Activated CD8-positive, alpha-beta memory T cell treated with anti-CD3 and anti-CD28 coated beads for 24 hours (primary cell): ENCODE data around the gene LTBP3.
"Not testable (repeated sequence)": the region's sequence is repeated elsewhere in the genome, so short reads cannot be mapped to it uniquely, and the experiment has no call there.

Experiments used
- DNase-seq: peaks from one replicate; pipeline ENCODE4 v3.0.0-alpha.2; 2020

Gene LTBP3

DNA sequence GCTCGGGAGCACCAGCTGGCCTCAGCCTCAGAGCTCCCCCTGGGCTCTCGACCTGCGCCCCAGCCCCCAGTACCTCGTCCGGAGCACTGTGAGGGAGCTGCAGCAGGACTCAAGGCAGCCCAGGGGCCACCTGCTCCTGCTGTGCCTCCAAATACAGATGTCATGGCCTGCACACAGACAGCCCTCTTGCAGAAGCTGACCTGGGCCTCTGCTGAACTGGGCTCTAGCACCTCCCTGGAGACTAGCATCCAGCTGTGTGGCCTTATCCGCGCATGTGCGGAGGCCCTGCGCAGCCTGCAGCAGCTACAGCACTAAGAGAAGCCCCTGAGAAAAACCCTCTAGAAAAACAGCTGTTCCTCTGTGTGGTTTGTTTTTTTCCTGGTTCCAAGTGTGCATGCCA, 13.3 kb upstream of the LTBP3 start:
- DNase-seq, result no peak

DNA sequence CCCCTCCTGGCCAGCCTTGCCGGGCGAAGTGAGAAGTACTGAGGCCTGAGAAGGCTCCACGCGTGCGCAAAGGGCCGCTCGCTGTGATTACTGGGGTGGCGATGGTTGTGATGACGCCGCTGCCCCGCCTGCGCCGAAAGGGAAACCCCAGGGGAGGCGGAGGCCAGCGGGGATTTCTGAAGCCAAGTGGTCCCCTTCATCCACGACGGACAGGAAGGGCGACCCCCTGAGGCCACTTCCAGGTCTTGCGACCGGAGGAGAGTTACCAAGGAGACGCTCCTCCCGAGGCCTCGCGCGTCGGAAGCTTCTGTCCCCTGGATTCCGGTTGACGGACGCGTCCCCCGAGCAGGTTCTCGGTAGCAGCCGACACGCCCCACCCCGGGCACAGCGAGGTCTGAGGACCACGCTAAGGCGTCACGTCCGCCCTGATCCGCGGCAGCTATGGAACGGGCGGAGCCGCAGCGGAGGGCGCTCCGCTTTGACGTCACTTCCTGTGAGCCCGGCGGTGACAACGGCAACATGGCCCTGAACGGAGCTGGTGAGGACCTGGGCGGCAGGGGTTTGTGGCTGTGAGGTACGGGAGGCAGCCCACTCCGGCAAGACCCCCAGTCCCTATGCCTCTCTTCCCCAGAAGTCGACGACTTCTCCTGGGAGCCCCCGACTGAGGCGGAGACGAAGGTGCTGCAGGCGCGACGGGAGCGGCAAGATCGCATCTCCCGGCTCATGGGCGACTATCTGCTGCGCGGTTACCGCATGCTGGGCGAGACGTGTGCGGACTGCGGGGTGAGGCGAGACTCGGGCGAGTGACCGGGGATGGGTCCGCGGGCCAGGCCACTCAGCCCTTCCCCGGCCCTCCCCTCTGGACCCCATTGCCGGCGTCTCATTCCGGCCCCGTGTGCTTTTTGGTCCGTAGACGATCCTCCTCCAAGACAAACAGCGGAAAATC, 12.1 kb upstream of the LTBP3 start, which contains the start of gene ZNRD2:
Gene ZNRD2, plus strand, starts transcription at position 505 of the 946 bp plus-strand sequence. Its CDS starts 15 bp downstream, at position 520.
- DNase-seq, result peak; percentile 98

DNA sequence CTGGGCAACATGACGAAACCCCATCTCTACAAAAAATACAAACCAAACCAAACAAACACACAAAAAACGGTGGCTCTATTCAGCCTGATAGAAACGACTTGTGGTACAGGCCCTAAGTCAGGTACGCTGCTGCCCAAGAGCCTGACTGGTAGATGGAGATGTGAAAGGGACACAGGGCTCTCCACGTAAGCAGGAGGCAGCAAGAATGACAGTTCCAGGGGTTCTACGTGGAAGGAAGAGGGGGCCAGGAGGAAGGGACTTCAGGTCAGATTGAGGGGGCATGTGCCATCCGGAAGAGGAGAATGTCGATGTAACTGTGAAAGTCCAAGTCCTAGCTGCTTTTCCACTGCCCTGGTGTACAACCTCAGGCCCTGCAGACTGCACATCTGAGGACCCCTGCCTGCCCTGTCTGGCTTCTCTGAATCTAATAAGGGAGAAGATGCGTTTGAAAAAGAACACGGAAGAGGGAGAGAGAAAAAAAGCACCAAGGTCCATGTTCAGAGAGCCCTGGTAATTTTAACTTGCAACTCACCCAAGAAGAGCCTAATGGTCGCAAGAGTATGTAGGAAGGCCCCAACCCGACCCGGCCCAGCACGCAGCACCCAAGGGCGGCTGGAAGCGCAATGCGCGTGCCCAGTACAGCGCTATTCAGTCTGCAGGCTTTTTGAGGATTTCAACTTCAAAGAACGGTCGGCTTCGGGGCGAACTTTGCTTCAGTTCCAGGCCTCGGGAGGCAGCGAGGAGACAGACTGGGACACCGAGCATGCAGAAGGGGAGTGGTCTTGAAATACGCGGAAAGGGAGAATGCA, 11.2 kb upstream of the LTBP3 start:
- DNase-seq, result no peak

DNA sequence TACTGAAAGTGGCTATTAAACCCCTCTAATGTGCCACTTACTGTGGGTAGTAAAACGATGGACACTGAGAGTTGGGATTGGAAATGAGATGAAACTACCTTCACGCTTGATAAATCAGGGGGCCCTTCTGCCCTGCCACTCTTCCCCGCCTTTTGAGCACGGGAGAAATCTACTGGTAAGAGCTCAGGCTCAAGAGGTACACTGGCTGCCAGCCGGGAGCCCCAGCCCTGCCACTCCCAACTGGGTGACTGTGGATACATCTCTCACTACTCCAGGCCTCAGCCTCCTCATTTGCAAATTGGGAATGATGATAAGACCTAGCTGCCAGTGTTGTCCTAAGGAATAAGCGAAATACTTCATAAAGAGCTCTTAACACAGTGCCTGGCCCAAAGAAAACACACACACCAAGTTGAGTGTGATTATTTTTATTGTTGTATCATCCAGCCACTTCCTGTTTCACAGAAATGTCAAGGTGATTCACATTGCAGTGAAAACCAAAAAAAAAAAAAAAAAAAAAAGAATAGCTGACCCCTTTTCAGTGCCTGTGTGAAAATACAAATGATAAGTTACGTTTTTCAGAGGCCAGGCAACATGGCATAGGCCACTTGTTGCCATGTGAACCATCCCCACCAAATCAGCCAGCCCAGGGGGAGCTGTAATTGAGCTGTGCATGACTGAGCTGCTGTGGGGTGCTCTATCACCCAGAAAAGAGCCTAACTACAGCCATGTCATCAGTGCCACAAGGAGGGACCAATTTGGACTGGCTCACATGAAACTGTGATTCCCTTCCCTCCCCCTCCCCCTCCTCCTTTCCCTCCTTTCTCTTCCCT, 7.7 kb upstream of the LTBP3 start:
- DNase-seq, result no peak

DNA sequence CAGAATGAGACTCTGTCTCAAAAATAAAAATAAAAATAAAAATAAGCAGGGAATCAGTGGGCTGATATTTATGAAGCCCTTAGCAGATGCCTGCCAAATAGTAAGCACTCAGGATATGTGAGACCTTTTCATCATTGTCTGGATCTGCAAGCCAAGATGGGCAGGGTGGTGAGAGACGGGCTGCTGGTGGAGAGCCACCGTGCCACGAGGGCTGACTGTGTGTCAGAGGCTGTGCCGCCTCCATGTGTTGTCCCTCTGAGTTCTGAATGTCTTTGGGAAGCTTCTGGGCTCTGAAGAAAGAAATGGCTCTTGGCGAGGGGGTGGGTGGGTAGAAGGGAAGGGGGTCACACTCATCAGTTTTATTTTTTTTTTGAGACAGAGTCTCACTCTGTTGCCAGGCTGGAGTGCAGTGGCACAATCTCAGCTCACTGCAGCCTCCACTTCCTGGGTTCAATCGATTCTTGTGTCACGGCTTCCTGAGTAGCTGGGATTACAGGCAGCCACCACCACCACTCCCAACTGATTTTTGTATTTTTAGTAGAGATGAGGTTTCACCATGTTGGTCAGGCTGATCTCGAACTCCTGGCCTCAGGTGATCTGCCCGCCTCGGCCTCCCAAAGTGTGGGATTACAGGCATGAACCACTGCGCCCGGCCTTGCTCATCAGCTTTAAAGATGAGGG, 6.9 kb upstream of the LTBP3 start:
- DNase-seq, result not testable (repeated sequence)

DNA sequence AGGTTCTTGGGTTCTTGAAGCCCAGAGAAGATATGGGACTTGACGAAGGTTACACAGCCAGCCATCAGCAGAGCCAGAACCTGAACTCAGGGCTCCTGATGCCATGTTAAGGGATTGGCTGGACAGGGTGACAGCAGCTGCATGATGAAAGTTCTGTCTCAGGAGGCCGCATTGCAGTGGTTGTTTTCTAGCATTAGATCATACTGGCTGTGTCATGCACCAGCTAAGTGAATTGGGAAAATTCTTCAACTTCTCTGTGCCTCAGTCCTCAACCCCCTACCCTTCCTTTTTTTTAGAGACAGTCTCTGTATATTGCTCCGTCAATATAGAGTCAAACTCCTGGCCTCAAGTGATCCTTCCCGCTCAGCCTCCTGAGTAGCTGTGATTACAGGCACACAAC, 5.4 kb upstream of the LTBP3 start:
- no peak for DNase-seq

DNA sequence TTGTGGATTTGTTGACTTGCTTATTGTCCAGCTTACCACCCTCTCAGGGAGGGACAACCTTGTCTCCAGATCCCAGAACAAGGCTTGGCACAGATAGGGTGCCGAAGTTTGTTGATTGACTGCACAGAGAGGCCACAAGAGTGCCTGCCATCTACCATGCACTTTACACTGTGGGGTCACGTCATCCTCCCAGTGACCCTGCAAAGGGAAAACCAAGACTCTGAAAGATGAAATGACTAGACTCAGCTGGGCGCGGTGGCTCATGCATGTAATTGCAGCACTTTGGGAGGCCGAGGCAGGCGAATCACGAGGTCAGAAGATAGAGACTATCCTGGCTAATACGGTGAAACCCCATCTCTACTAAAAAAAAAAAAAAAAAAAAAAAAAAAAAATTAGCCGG, 4.6 kb upstream of the LTBP3 start:
- no peak for DNase-seq

DNA sequence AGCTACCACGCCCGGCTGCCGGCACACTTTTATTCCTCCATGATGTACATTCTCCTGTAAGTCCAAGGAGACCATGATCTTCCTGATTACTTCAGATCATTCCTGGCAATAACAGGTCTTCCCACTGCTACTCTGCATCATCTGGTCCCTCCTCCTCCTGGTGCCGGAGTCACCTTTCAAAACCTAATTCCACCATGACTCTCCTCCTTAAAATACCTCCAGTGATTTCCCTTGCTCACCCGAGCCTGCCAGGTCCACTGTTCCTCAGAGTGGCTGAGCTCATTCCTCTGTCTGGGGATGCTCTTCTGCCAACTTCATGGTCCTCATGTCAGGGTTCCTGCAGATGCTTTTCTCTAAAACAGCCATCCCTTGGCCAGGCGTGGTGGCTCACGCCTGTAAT, 3.9 kb upstream of the LTBP3 start:
- DNase-seq, result no peak

DNA sequence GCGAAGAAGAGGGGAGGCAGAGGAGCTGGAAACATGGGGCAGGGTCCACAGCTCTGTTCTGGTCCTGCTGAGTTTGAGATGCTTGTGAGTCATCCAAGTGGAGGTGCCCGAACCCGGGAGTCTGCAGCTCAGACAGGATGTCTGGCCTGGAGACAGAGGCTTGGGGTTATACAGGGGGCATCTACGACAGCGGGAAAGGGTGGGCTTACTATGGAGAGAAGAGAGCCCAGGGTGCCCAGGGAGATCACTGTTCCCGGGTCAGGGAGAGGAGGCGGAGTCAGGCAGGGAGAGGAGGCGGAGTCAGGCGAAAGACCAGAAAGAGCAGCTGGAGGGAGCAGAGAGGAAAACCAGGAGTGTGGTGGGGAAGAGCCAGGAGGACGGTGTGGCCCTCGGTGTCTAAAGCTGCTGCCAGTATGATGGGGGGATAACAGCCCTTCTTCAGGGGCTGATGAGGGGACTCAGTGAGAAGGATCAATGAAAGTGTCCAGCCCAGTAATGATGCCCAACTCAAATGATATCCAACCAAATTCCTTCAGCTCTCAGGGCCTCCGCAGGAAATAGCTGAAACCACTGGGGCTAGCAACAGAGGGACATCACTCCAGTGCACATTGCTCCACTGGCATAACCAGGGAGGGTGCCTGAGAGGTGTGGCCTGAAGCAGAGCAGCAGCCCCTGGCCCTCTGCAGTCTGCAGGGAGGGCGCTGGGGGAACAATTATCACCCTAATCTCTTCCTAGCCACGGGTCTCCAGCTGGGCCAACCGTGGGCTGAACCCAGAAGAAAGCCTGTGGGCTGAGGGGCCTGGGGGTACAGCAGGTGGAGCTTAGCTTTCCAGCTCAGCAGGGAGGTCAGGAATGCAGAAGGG, 2.6 kb upstream of the LTBP3 start:
- no peak for DNase-seq

DNA sequence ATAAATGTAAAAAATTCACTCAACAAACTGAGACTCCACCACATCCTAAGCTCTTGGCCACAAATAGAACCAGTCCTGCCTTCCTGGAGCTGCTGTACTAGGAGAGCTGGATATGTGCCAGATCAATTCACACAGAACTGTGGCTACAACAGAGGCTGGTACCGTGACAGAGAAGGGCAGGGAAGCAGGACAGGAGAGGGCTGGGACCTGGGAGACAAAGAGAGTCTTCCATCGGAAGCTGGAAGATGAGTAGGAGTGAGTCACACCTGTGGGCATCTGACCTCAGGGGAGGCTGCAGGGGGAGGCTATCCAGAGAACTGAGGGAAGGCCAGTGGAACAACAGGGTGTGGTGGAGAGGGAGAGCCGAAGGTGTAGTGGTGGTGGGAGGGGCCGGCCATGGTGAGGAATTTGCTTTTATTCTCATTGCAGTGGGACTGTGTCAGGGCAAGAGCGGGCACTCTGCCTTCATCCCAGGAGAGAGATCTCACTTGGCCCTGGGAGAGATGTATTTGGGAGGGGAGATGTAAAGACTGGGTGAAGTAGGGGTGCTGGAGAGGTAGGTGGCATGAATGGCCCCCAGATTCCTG, 1.9 kb upstream of the LTBP3 start:
- DNase-seq, result no peak

DNA sequence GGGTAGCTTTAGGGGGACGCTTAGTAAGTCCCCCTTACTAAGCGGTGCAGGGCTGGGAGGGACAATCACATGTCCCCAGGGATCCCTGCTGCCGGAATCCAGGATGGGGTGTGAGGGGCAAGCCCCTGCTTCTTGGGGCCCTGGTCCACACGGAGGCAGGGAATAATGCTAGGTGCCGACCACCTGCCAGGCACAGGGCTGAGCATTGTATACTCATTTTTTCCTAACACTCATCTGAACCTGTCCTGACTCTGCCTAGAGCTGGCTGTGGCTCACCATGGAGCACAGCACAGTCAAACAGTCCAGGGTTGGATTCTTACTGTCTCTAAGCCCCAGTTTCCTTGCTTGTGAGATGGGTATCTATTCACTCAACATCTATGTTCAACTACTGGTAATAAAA, 1.4 kb upstream of the LTBP3 start:
- DNase-seq, result peak; percentile 58

DNA sequence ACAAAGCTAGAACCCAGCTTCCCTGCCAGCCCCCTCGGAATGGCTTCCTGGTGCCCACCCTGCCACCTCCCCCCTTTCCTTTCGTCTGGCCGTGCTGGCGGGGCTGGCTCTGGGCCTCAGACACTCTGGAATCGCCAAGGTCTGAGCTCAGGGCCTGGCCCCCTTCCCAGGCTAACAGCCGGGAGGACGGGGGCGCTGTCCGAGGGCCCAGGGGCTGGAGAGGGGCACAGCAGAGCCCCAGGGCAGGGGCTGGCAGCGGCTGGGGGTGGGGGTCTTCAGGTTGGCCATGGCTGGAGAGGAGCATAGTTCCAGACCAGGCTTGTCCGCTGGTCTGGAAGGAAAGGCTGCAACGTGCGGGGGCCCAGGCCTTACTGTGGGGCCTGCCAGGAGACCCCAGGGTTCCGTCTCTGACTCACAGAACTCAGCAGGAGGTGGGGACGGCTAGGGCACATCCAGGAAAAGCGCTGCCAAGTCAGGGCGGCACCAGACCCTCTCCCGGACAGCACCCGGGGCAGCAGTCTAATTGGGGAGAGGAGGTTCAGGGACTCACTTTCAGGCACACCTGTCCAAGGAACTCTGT, 861 bp upstream of the LTBP3 start:
- DNase-seq, result peak; percentile 69

DNA sequence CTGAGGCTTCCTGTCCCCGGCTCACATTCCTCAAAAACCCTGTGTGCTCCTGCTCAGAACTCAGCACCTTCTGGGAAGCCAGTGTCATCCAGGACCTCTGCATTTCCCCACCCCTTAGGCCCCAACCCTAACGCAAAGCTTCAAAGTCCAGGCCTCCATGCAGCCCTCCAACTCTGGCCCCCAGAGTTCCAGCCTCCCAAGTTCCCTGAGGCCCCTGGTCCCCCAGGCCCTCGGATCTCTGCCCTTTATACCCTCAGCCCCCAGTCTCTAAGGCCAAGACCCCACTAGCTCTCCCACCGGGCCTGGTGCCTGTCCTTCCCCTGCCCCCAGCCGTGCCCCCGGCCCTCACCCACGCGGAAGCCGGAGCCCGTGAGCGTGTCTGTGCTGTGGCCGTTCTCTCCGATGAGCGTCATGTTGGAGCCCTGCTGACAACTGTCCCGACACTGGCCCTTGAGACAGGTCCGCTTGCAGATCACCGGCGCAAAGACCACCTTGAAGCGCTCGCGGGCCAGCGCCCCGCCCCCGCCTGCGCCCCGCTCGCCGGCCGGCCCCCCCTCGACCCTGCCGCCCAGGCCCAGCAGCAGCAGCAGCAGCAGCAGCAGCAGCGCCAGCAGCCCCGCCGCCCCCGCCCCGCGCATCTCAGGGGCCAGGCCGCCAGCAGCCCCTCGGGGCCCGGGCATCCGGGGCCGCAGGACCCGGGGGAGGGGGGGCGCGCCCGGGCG, 718 bp downstream of the LTBP3 start:
- no peak for DNase-seq

DNA sequence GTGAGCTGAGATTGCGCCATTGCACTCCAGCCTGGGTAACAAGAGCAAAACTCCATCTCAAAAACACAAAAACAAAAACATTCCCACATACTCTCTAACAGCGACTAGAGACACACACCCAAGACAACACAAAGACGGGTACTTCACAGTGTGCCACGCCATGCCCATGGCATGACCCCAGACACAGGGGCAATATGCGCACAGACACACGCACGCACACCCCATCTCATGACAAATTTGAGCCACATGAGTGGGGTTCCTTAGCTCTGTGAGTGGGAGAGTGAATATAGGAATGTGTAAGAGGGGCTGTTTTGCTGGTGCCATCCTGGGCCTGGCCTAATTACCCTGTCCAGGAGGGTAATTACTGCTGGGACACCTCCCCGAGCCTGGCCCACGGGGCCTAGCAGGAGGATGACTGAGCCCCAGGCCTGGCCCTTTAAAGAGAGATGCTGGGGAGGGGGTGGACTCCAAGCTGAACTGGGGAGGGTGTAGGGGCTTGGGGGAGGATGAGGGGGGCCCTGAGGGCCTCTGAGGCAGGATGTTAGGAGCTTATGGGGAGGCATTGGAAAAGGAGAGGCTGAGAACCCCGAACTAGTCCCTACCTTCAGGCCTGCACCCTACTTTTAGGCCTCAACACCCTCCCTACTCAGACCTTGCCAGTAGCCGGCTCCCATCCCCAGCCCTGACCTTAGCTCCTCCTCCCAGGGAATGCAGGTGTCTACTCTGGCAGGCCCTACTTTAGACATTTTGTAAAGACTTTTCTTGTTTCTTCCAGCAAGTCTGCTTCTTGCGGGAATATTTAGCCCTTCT, 1.5 kb downstream of the LTBP3 start:
- DNase-seq, result no peak

DNA sequence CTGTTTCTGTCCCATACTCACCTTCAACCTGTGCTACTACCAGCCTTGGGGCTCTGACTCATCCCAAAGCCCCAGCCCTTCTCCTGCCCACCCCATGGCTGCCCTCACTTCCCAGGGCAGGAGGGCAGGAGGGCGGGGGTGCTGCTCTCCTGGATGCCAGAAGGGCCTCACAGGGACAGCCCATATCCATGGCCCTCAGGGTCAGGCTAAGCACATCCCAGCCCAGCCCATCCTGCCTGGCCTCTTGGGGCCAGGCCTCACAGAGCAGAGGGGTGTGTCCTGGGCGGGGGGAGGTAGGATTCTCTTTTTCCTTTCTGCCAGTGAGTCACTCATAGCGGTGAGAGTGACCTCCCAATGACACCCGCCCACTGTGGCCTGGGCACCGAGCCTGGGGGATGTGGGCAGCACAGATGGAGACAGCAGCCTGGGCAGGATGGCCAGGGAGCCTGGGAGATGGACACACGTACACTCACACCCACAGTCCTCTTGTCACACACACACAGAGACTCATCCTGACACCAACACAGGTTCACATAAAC, 2.4 kb downstream of the LTBP3 start:
- peak; percentile 64 for DNase-seq

DNA sequence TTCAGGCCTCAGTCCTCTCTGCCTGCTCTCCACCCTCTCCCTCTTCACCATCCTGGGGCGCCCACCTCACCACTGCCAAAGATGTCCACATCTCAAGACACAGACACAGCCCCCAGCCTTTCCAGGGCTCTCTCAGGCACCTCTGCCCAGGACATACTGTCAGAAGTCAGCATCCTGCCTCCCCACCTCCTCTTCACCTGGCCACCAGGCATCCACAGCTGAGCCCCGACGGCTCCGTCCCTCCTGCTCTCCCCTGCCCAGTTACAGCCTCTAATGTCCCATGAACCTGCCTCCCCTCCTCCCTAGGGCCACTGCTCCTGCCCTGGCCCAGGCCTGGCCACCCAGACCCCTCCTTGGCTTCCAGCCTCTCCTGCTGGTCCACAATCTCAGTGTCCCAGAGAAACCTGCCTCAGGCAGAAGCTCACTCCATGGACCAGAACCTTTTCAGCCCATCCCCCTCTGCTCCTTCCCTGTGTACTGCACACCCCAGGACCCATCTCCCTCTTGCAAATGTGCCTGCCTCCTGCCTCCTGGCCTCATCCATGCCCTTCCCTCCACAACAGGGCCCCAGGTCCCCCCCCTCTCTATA, 3.2 kb downstream of the LTBP3 start:
- DNase-seq, result peak; percentile 57

DNA sequence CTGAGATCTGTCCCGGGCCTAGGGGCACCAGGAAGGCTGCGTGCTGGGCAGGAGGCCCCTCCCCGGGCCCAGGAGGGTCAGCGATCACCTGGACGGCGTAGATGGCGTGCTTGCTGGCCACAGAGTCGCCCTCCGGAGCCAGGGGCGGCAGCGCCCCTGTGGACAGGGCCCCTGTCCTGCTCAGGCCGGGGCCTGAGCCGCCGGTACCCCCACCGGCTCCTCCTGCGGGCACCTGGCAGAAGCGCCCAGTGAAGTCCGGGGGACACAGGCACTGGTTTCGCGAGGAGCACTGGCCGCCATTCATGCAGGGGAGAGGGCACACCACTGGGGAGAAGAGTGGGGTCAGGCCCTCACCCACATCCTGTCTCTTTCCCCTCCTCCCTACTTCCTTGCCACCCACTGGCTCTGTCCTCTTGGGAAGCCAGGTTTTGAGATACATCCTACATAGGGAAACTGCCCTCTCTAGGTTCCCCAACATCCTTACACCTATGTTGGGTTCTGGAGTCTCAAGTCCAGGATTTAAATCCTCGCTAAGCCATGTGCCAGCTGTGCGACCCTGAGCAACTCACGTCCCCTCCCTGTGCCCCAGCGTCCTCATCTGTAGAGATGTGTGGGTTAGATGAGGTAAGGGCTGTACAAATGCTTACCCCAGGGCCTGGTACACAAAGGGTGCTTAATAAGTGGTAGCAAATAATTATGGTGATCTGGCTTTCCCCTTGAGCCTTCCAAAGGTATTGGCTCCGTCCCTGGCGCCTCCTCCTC, 3.9 kb downstream of the LTBP3 start:
- DNase-seq, result no peak
